ENCODE results near the gene POM121.
"Not testable (repeated sequence)": the region's sequence is repeated elsewhere in the genome, so short reads cannot be mapped to it uniquely, and the experiment has no call there.

The POM121 gene

DNA sequence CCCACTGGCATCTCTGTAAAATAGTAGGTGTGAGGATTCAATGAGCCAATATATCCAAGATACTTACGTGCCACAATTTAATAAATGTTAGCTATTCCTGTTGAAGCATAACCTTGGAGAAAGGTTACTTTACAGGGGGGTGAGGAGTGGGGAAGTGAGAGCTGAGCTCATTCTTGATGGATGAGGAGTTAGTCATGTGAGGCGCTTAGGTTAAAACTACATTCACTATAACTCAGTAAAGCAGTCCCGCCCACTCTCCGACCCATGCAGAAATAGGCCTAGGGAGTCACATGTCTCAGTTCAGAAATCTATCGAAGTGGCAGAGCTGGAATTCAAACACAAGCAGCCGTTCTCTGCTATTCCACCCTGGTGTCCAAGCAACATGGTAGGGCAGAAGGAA lies 25.5 kb downstream of the POM121 start:
- DNase-seq = not testable (repeated sequence)

DNA sequence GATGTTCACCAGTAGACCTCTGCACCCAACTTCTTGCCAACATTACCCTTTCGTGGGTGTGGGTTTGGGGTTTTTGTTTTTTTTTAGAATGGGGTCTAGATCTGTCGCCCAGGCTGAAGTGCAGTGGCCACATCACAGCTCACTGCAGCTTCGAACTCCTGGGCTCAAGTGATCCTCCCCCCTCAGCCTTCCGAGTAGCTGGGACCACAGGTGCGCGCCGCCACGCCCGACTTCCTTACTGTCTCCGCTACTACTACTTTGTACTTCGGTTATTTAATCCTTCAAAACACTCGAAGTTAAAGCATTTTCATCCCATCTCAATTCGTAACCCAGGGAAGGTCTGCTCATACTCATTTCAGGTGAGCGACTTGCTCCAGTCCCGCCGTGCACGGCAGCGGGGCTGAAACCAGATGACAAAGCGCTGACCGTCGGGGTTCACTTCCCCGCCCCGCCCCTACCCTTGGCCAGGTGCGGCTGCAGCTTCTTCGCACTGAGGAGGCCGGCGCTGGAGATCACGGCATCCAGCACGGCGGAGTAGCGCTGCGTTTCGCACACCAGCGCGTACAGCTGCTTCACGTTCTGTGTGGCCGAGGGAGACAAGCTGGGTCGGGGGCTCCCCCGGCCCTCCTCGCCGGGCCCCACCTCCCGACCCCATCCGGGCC lies 29.1 kb downstream of the POM121 start:
- not testable (repeated sequence) for DNase-seq

DNA sequence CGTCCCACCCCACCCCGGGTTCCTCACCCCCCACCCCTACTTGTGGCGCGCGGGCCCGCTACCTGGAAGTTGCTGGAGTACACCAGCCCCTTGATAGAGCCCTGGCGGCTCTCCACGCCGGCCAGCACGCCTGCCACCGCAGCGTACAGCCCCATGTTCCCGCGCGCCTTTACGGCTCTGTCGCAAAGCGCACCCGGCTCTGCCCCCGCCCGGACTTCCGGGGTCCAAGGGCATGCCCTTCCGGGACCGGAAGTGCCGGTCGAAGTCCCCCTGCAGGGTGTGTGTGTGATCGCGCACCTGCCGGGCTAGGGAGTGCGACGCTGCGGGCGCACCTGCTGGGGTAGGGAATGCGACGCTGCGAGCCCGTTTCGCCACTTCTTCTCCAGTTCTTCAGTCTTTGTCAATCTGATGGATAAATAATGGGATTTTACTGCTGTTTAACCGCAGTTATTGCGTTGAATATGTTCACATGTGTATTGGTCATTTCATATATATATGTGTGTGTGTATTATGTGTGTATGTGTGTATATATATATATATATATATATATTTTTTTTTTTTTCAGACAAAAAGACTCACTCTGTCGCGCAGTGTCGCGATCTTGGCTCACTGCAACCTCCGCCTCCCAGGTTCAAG lies 29.8 kb downstream of the POM121 start:
- DNase-seq = not testable (repeated sequence)

DNA sequence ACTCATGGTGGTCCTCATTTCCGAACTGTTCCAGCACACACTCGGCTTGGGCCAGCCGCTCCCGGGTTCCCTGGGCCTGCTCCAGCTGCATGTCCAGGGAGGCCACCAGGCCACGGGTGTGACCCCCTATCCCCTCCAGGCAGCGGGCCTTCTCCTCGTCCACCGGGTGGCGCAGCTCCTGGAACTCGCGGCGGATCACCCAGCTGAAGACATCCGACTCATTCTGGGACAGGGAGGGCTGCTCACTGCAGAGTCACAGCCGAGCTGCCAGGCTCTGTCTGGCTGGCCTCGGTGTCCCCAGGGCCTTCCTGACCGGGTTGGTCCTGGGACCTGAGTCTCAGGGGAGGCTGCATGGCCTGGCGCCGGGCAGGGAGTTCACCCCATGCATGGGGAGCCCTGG lies 35.1 kb downstream of the POM121 start:
- not testable (repeated sequence) for DNase-seq

- DNase-seq = not testable (repeated sequence)
Observed at GRCh38 chr7:72960626-72961345, 35.9 kb downstream of the POM121 start.

DNA sequence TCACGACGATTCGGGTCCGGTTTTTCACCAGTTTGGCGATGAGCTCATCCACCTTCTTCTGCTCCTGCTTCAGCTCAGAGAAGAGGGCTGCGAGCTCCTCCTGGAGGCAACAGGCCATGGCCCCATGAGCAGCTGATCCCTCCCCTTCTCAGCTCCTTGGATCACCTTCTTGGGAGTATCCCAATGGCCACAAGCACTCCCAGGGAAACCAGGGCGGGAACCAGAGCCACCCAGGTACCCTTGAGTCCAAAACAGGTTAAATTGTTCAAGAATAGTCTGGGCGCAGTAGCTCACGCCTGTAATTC lies 36.4 kb downstream of the POM121 start:
- DNase-seq = not testable (repeated sequence)

- not testable (repeated sequence) for DNase-seq
Observed at GRCh38 chr7:72963056-72963455, 38.2 kb downstream of the POM121 start.

DNA sequence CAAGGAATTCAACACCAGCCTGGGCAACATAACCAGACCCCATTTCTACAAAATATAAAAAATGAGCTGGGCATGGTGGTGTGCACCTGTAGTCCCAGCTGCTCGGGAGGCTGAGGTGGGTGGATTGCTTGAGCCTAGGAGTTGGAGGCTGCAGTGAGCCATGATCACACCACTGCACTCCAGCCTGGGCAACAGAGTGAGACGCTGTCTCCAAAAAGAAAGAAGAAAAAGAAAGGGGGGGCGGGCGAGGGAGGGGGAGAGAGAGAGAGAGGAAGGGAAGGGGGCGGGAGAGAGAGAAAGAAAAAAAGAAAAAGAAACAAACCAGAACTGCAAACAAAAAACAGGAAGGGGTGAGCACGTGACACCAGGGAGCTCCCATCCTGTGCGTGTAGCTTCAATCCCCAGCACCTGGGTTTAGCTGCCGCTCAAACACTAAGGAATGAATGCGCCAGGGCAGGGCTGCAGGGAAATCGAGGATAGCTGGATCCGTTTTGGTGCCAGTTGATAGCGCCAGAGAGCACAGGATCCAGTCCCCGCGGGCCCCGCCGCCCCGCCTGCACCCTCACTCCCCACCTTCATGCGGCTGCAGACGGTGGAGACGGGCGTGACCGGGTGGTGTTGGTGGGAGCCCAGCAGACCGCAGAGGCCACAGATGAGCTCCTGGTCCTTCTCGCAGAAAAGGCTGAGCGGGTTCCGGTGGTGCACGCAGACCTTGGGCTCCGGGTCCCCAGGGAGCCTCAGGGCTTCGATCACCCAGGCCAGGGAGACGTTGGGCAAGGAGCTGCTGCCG lies 40.5 kb downstream of the POM121 start:
- DNase-seq = not testable (repeated sequence)

DNA sequence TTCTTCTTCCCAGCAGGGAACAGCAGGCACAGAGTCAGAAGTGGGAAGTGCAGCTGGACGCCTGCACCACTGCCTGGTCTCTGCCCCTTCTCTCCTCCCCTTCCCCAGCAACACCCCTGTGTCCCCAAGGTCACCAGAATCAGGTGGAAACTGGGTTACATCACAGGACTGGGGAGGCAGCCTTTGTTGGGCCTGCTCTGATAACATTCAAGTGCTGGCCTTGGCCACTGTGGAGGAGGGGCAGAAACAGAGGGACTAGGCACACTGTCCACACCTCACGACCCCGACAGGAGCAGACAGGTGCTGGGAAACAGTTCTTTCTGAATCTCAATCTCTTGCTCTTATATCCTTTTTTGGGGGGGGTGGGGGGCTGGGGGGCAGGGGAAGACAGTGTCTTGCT lies 42.0 kb downstream of the POM121 start:
- not testable (repeated sequence) for DNase-seq

DNA sequence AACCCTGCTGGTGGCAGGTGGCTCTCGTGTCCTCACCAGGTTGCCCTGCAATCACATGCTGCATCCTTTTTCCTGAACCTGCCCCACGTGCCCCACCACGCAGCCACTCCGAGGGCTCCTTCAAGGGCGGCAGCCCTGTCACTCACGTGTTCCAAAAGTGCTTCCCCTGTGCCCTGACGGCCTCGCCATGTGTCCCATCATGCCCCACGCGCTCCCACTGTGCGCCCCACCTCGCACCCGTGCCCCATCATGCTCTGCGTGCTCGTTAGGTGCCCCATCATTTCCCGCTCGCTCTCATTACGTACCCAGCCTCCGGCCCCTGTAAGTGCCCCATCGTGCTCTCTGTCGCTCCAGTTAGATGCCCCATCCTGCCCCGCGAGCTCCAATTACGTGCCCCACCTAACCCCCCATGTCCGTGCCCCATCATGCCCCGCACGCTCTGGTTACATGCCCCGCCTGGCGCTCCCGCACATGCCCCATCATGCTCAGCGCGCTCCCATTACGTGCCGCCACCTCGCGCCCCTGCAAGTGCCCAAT lies 44.2 kb downstream of the POM121 start, which contains the start of gene TRIM74:
Gene TRIM74, minus strand, starts transcription at position 487 of the 537 bp plus-strand sequence. CDS start 3,309 bp downstream, outside the sequence.
- DNase-seq = not testable (repeated sequence)

DNA sequence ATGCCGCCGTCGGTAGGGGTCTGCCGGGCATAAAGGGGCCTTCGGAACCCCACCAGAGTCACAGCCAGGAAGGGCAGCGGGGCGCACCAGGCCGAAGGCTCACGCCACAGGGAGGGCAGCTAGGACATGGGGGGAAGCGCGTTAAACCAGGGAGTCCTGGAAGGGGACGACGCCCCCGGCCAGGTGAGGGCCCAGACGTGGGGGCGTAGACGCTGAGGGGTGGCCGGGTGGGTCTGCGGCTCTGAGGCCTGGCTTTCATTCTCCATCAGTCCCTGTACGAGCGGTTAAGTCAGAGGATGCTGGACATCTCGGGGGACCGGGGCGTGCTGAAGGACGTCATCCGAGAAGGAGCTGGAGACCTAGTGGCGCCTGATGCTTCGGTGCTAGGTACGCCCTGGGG lies 44.8 kb downstream of the POM121 start:
- not testable (repeated sequence) for DNase-seq

DNA sequence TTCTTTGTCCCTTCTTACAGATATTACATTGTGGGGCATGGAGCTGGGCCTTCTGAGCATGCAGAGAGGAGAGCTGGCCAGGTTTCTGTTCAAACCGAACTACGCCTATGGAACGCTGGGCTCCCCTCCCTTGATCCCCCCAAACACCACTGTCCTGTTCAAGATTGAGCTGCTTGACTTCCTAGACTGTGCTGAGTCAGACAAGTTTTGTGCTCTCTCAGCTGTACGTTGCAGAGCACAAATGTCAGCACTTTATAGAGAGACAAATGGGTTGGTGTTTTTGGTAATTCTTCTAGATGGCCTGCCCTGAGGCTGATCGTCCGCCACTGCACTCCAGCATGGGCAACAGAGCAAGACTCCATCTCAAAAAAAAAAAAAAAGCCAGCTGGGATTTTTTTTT lies 46.6 kb downstream of the POM121 start:
- DNase-seq = not testable (repeated sequence)

- DNase-seq = not testable (repeated sequence)
Observed at GRCh38 chr7:72974781-72975180, 49.9 kb downstream of the POM121 start.

- DNase-seq = not testable (repeated sequence)
Observed at GRCh38 chr7:72975656-72976286, 50.9 kb downstream of the POM121 start.

- DNase-seq = not testable (repeated sequence)
Observed at GRCh38 chr7:72976434-72976833, 51.5 kb downstream of the POM121 start.

GRCh38 chr7:72980382-72980781 lies 55.5 kb downstream of the POM121 start:
- DNase-seq = not testable (repeated sequence)

- DNase-seq = not testable (repeated sequence)
Observed at GRCh38 chr7:72982084-72982483, 57.2 kb downstream of the POM121 start.

GRCh38 chr7:72990146-72990913 lies 65.4 kb downstream of the POM121 start:
- DNase-seq = not testable (repeated sequence)

GRCh38 chr7:72995484-72995883 lies 70.6 kb downstream of the POM121 start:
- not testable (repeated sequence) for DNase-seq

- DNase-seq = not testable (repeated sequence)
Observed at GRCh38 chr7:72997447-72997846, 72.6 kb downstream of the POM121 start.

GRCh38 chr7:72997887-72998468 lies 73.1 kb downstream of the POM121 start:
- not testable (repeated sequence) for DNase-seq
